WTC11 (cell line): ENCODE data around the gene ADAM12.
"Not testable (repeated sequence)": the region's sequence is repeated elsewhere in the genome, so short reads cannot be mapped to it uniquely, and the experiment has no call there.

Experiments used
- CTCF ChIP-seq: fragments of 200-600 bp; IDR thresholded peaks from 2 replicates; pipeline ENCODE4 v1.8.0; 2022; ENCODE audit warnings: antibody characterized with exemption
- E2F4 ChIP-seq: sonication (generic); formaldehyde crosslinking; IDR thresholded peaks from 2 replicates; pipeline ENCODE4 v1.8.1; 2022; ENCODE audit warnings: low read depth, mild to moderate bottlenecking, moderate library complexity, missing genetic modification reagents, borderline replicate concordance
- ESRRA ChIP-seq: sonication (generic); formaldehyde crosslinking; IDR thresholded peaks from 2 replicates; pipeline ENCODE4 v1.8.1; 2022; ENCODE audit warnings: mild to moderate bottlenecking, missing genetic modification reagents, borderline replicate concordance
- NFE2L1 ChIP-seq: sonication (generic); formaldehyde crosslinking; IDR thresholded peaks from 2 replicates; pipeline ENCODE4 v1.8.1; 2023; ENCODE audit warnings: missing genetic modification reagents
- ZNF263 ChIP-seq: sonication (generic); formaldehyde crosslinking; IDR thresholded peaks from 2 replicates; pipeline ENCODE4 v1.8.1; 2022; ENCODE audit warnings: low read depth, mild to moderate bottlenecking, moderate library complexity, missing genetic modification reagents
- ZNF423 ChIP-seq: fragments of 250-450 bp; sonication (Bioruptor Pico); IDR thresholded peaks from 2 replicates; pipeline ENCODE4 v2.1.2; 2022; ENCODE audit warnings: mild to moderate bottlenecking, moderate library complexity

- not testable (repeated sequence) for TF ChIP-seq ESRRA (CRISPR knock-in tag); CTCF; NFE2L1 (CRISPR knock-in tag); E2F4; ZNF263 (CRISPR knock-in tag); ZNF423 (CRISPR knock-in tag)
Observed at GRCh38 chr10:126379166-126379565, 9.1 kb downstream of the ADAM12 start.
